Subcutaneous preadipocyte (primary cell): Measurements from ENCODE around the gene STON2. TPM values are rescaled to one million over a fixed set of nuclear protein-coding genes. Genes with fewer than 3 reads are reported as not detected.

Experiments
- small RNA-seq: library from RNA; depleted of rRNA; stranded (forward); fragments of <200 nt; gene quantifications from one replicate; pipeline ENCODE3, GENCODE V24; 2012
- total RNA-seq: library from RNA; depleted of rRNA; stranded (reverse); fragments of >200 nt; gene quantifications from 2 replicates; pipeline ENCODE4 v1.2.3, GENCODE V29; 2012

STON2 gene
- total RNA-seq: 5.7 and 13.6 TPM in 2 replicates

GRCh38 chr14:81400202-81400678 is at the start of gene STON2:
STON2 (minus strand) TSS chr14:81400324; CDS start chr14:81398382, 1,942 bp downstream.

GRCh38 chr14:81220830-81221578 is 179.1 kb downstream of the STON2 start, which contains the start of gene GTF2A1:
GTF2A1 (minus strand) TSS chr14:81220959; CDS start chr14:81220518, 441 bp downstream.

Small RNAs within 50 kb of the gene (small RNA-seq; reads per million reads assigned to genes)
- not detected for gene DYNLL1P1
- not detected for gene DYNLL1P2

Other genes starting within 250 kb of the STON2 start
- gene GTF2A1, start 179.4 kb downstream of the STON2 start, total RNA-seq: 17.6 and 26.2 TPM in 2 replicates
- gene SEL1L, start 133.5 kb upstream of the STON2 start, total RNA-seq: 55.9 and 64.5 TPM in 2 replicates